DOHH2 (cell line): ENCODE results near the gene CDIPT.

Experiments
- EZH2phosphoT487 ChIP-seq: fragments of 200-600 bp; sonication (generic); IDR thresholded peaks from 2 replicates; pipeline ENCODE4 v1.6.1; 2017; ENCODE audit warnings: borderline replicate concordance, mild to moderate bottlenecking, antibody characterized with exemption, low read length, moderate library complexity, mixed read lengths
- TF ChIP-seq, protein P1 (sequence below): fragments of 200-600 bp; sonication (generic); IDR thresholded peaks from one replicate; pipeline ENCODE4 v1.5.1; 2014; ENCODE audit warnings: antibody characterized with exemption, mild to moderate bottlenecking, low read depth, low read length; ENCODE audit not compliant: poor library complexity, severe bottlenecking

DNA sequence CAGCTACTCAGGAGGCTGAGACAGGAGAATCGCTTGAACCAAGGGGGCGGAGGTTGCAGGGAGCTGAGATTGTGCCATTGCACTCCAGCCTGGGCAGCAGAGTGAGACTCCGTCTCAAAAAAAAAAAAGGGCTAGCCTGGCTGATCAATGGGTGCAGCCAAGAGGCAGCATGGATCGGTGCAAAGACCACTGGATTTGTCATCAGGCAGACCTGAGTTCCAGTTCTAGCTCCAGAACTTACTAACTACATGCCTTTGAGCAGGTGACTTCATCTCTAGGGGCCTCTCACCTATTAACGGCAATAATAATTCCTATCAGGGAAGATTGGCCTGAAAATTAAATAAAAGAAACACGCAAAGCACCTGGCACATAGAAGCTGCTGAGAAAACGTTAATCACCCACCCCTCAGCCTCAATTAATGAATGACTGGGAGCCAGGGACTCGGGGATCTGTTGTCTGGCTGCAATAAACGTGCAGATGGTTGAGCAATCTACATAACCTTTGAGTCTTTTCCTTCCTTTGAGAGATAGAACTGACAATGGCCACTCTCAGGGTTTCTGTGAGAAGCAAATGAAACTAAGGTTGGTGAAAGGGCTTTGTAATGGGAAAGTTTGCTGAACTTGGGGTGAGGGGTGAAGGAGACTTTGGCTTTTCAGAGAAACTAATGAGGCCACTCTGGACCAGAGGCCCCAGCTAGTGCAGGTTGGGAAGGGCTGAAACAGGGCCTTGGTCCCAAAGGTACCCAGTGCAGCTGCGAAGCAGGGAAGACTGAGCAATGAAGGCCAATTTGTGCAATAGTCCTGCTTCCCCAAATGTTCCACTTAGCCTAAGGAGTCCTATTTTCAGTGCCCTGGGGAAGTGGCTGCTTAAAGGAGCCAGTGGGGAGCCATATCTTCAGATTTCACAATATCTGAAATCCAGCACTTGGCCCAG lies 28.8 kb upstream of the CDIPT start:
- TF ChIP-seq, protein P1, sequence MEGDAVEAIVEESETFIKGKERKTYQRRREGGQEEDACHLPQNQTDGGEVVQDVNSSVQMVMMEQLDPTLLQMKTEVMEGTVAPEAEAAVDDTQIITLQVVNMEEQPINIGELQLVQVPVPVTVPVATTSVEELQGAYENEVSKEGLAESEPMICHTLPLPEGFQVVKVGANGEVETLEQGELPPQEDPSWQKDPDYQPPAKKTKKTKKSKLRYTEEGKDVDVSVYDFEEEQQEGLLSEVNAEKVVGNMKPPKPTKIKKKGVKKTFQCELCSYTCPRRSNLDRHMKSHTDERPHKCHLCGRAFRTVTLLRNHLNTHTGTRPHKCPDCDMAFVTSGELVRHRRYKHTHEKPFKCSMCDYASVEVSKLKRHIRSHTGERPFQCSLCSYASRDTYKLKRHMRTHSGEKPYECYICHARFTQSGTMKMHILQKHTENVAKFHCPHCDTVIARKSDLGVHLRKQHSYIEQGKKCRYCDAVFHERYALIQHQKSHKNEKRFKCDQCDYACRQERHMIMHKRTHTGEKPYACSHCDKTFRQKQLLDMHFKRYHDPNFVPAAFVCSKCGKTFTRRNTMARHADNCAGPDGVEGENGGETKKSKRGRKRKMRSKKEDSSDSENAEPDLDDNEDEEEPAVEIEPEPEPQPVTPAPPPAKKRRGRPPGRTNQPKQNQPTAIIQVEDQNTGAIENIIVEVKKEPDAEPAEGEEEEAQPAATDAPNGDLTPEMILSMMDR, result no peak
- TF ChIP-seq EZH2phosphoT487, result no peak
